Measurements from ENCODE around the gene KRTAP4-8.
"Not testable (repeated sequence)": the region's sequence is repeated elsewhere in the genome, so short reads cannot be mapped to it uniquely, and the experiment has no call there.

Gene KRTAP4-8

DNA sequence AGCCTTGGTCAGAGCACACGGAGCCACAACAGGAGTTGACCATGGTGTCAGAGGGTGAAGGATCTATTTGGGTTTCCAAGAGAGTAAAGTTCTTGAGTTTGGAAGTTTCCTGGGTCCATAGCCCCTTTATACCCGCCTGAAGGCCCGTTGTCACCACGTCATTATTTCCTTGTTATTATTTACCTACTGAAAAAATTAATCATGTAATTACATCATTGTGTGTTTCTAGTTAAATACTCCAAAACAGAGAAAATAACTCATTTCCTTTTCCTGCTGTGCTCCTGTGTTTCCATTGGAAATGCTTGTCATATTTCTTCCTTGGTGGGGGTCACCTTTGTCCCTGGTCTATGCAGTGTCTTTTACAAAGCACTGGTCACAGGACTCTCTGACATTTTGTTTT is at the start of gene KRTAP4-8:
TSS of gene KRTAP4-8 (minus strand) at position 101 of the 400 bp plus-strand sequence. CDS start at position 43, 58 bp downstream.
- DNase-seq (ENCODE audit: low spot score): no peak

- no peak for DNase-seq (ENCODE audit: low spot score)
Measured at GRCh38 chr17:41145261-41145660, 47.3 kb upstream of the KRTAP4-8 start.

DNA sequence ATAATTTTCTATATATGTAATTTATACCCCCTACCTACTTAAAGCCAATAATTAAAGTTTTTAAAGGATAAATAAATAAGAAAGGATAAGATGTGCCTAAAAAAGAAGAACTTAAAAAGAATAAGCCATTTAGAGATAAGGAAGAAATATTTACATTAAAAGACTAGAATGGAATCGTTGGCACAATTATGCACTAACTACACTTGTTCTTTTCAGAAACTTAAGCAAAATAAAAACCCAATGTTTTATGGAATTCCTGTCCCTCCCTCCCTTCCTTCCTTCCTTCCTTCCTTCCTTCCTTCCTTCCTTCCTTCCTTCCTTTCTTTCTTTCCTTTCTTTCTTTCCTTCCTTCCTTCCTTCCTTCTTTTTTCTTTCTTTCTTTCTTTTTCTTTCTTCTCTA is 46.9 kb upstream of the KRTAP4-8 start:
- no peak for DNase-seq (ENCODE audit: low spot score)

GRCh38 chr17:41141361-41141760 is 43.4 kb upstream of the KRTAP4-8 start:
- no peak for DNase-seq (ENCODE audit: low spot score)

DNA sequence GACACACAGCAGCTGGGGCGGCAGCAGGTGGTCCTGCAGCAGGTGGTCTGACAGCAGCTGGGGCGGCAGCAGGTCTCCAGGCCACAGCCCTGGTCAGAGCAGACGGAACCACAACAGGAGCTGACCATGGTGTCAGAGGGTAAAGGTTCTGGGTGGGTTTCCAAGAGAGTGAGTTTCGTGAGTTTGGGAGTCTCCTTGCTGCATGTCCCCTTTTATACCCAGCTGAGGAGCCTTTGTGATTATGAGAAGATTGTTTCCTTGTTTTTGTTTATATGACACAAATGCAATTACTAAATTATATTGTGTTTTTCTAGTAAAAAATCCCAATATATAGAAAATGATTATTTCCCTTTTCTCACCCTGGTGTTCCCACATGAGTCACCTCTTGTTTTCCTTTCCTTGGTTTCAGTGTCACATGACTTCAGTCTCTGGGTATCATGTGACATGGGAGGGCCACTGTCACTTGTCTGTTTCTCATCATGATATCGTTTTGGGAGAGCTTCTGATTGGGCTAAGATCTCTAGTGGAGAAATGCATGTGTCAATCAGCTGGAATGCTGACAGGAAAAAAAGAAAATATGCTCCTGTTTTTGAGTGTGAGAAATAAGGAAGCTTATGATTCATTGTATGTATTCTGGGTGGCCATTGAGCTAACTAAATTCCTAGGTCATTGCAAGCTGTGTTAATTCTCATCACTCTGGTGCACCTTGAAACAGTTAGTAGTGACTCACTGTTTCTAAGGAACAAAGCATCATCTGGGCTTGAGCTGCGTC is 42.6 kb upstream of the KRTAP4-8 start, which contains the start of gene KRTAP4-6:
TSS of gene KRTAP4-6 (minus strand) at position 185 of the 772 bp plus-strand sequence. CDS start at position 128, 57 bp downstream.
- DNase-seq (ENCODE audit: low spot score): peak; percentile 89

GRCh38 chr17:41139865-41140264 is 41.9 kb upstream of the KRTAP4-8 start:
- not testable (repeated sequence) for DNase-seq (ENCODE audit: low spot score)

DNA sequence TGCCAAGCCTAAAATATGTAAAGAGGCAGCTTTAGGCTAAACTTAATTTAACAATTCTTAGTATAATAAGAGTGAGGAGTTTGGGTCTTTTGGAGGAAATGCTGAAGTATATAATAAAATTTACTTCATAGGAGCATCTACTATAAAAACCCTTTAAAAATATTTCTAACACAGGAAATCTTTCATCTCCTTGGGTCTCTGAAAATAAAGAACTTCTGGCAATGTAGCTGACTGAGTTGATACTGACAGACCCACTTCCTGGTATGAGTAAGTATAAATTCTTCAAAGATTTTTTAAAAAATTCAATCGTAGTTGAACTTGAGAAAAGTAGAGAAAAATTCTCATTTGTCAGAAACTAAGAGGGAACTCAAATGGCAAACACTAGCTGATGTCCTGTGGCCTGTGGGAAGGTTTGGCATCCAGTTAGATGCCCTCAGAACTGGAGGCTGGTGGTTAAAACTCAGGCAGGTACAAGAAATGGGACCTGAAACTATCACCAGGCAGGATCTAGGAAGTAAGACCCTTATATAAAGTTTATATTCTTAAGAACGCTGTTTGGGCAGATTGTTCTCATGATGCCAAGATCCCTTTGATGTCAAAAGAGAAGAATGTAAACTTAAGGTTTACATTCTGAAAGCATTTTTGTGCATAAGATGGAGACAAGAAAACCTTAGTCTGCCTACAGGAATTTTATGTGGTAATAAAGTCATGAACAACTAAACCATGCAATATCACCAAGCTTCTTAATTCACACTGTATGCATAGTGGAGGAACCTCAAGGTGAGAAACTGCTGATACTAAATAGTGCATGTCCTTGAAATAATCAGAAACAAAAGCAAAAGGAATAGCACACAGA is 36.2 kb upstream of the KRTAP4-8 start:
- no peak for DNase-seq (ENCODE audit: low spot score)

DNA sequence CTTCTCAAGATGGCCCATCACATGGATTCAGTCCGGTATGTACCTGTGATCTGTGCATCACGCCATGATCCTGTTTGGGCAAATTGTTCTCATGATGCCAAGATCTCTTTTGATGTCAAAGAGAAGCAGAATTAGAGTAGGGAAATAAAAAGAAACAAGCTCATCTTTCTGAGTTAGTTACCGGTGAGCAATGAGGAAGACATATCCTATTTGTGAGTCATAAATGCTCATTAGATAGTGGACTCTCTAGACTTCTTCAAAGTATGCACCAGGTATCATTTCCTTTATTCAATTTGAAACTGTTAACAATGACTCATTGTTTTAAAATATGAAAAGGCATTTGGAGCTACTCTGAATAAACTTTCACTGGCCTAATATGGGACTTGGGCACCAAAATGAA is 34.0 kb upstream of the KRTAP4-8 start:
- no peak for DNase-seq (ENCODE audit: low spot score)

DNA sequence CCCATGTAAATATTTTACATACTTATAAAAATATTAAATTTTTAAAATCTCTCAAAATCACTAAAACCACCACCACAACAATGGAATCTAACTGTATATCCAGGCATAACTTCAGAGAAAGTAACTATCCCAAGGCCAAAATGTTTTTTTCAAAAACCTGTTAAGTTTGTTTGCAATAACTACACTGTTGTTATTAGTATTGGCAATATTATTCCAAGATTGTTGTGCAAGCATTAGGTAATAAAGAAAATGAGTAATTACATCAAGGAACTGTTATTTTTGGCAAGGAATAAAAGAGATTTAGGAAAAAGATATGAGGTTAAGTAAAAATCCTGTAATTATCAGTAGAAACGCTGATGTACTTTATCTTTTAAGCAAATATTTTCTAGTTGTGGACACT is 29.4 kb upstream of the KRTAP4-8 start:
- no peak for DNase-seq (ENCODE audit: low spot score)

GRCh38 chr17:41126412-41126811 is 28.5 kb upstream of the KRTAP4-8 start:
- no peak for DNase-seq (ENCODE audit: low spot score)

DNA sequence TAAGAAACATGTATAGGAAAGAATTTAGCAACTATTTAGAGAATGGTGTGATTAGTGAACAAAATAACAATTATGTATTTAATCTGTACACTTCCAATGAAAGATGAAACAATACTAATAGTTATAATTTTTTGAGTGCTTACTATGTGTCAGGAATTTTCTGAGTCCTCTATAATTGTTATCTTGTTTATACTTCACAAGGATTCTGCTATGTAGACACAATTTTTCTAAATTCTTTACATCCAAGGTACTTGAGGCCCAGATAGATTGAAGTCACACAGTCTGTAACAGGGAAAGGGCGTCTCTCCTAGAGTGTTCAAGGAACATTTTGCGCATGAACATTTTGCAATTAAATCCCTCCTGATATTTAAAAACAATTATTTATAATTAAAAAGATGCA is 27.1 kb upstream of the KRTAP4-8 start:
- no peak for DNase-seq (ENCODE audit: low spot score)

DNA sequence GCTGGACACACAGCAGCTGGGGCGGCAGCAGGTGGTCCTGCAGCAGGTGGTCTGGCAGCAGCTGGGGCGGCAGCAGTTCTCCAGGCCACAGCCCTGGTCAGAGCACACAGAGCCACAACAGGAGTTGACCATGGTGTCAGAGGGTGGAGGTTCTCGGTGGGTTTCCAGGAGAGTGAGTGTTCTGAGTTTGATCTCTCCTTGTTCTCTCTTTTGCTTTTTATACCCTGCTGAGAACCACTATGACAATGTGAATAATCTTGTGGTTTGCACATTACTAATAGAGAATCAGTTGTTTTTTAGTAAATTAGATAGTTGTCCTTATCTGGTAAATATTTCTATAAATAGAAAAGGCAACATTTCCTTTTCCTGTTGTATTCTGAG is 26.0 kb upstream of the KRTAP4-8 start, which contains the start of gene KRTAP4-12:
TSS of gene KRTAP4-12 (minus strand) at position 192 of the 381 bp plus-strand sequence. CDS start at position 132, 60 bp downstream.
- not testable (repeated sequence) for DNase-seq (ENCODE audit: low spot score)

- not testable (repeated sequence) for DNase-seq (ENCODE audit: low spot score)
Measured at GRCh38 chr17:41123292-41123990, 25.5 kb upstream of the KRTAP4-8 start.

GRCh38 chr17:41121742-41122141 is 23.8 kb upstream of the KRTAP4-8 start:
- no peak for DNase-seq (ENCODE audit: low spot score)

- peak; percentile 36 for DNase-seq (ENCODE audit: low spot score)
Measured at GRCh38 chr17:41119696-41120690, 22.1 kb upstream of the KRTAP4-8 start.

GRCh38 chr17:41118721-41119120 is 20.8 kb upstream of the KRTAP4-8 start:
- no peak for DNase-seq (ENCODE audit: low spot score)

DNA sequence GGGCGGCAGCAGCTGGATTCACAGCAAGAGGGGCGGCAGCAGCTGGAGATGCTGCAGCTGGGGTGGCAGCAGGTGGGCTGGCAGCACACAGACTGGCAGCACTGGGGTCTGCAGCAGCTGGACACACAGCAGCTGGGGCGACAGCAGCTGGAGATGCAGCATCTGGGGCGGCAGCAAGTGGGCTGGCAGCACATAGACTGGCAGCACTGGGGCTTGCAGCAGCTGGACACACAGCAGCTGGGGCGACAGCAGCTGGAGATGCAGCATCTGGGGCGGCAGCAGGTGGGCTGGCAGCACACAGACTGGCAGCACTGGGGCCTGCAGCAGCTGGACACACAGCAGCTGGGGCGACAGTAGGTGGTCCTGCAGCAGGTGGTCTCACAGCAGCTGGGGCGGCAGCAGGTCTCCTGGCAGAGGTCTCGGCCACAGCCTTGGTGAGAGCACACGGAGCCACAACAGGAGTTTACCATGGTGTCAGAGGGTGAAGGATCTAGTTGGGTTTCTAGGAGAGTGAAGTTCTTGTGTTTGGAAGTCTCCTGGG is 20.0 kb upstream of the KRTAP4-8 start, which contains the start of gene KRTAP4-11:
TSS of gene KRTAP4-11 (minus strand) at position 528 of the 541 bp plus-strand sequence. CDS start at position 470, 58 bp downstream.
- DNase-seq (ENCODE audit: low spot score): not testable (repeated sequence)

DNA sequence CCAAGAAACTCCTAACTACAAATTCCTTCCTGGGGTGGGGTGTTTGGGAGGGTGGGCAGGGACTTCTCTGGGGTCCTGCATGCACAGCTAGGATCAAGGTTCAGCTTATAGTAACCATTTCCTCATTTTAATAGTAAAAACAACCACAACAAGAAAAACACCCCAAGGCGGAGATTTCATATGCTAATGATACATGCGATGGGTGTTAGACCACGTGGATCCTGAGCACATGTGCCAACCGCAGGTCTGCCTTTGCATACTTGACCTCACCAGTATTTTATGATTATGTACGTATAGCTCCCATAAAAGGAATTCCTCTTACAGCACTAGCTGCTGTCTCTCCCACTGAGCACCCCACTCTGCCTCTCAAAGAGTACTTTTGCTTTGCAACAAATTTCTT is 18.4 kb upstream of the KRTAP4-8 start:
- peak; percentile 77 for DNase-seq (ENCODE audit: low spot score)

DNA sequence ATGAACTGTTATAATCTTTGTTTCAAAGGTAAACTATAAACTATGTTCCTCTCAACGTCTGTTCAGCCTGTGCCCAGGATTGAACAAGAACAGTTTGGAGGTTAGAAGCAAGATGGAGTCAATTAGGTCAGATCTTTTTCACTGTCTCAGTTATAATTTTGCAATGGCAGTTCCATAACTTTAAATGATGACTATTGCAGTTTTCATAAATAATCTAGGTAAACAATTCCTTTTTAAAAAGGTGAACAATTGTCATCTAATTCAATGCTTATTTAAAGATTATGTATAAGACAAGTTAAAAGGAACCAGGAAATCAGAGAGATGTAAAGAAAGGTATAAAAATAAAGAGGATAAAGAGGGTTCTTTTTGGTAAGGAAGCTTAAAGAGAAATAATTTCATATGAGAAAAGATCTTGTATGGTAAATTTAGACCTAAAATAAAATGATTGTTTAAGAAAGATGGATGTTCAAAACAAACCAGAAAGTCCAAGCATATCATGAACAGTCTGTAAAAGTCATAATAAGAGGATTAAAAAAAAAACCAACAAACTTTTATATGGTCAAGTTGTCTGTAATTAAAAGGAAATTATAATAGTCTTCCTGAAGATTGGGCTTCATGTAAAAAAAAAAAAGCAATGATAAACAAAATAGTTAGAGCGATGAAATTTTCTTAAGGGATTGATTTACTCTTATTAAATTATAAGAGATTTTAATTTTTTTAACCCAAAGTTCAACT is 13.4 kb upstream of the KRTAP4-8 start:
- DNase-seq (ENCODE audit: low spot score): peak; percentile 30

Data from RKO (cell line).